PC-3 (cell line): ENCODE results near the gene CGB1.

Source experiments
- EZH2 ChIP-seq: fragments of 300-600 bp; sonication (generic); IDR thresholded peaks from one replicate; pipeline ENCODE4 v1.6.1; 2017; ENCODE audit warnings: antibody characterized with exemption, mild to moderate bottlenecking, low read length; ENCODE audit not compliant: unreplicated experiment
- EZH2phosphoT487 ChIP-seq: fragments of 300-600 bp; sonication (generic); IDR thresholded peaks from 2 replicates; pipeline ENCODE4 v1.6.1; 2018; ENCODE audit warnings: mild to moderate bottlenecking, antibody characterized with exemption, low read length, borderline replicate concordance
- TF ChIP-seq, protein P1 (sequence below): fragments of 300-600 bp; sonication (generic); conservative IDR thresholded peaks from 2 replicates; pipeline ENCODE4 v1.5.1; 2017; ENCODE audit warnings: antibody characterized with exemption, low read depth, mild to moderate bottlenecking, low read length

DNA sequence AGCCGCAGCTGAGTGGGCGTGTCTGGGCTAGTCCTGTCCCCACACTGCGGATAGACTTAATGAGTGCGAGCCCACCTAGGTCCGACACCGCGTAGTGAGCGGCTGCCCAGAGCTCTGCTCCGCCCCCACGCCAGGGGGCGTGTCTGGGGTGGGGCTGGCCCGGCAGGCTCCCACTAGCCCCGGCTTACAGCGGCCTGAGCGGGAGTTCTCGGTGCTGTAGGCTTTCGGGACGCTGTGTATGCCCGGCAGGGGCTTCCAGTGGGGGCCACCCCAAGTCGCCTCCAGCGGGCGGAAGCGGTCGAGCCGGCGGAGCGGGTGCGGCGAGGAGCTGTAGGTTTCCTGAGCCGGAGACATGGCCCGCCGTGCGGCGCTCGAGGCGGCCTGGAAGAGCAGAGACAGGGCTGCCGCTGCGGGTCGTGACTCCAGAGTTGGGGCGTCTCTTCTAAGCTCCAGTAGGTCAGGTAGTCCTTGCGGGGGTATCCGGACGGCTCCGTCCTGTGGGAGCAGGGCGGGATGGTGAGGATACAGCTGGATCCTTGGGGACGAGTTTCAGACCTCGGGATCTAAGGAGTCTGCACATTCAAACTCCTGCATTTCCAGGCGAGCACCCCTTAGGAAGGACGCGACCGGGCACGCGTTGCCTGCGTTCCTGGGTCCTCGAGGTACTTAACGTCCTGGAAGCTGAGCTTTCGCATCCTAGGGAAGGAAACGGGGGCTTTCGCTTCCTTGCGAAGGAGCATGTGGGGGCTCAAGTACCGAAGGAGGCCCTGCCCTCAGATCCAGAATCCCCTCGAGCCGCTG is 19.6 kb upstream of the CGB1 start:
- TF ChIP-seq, protein P1, sequence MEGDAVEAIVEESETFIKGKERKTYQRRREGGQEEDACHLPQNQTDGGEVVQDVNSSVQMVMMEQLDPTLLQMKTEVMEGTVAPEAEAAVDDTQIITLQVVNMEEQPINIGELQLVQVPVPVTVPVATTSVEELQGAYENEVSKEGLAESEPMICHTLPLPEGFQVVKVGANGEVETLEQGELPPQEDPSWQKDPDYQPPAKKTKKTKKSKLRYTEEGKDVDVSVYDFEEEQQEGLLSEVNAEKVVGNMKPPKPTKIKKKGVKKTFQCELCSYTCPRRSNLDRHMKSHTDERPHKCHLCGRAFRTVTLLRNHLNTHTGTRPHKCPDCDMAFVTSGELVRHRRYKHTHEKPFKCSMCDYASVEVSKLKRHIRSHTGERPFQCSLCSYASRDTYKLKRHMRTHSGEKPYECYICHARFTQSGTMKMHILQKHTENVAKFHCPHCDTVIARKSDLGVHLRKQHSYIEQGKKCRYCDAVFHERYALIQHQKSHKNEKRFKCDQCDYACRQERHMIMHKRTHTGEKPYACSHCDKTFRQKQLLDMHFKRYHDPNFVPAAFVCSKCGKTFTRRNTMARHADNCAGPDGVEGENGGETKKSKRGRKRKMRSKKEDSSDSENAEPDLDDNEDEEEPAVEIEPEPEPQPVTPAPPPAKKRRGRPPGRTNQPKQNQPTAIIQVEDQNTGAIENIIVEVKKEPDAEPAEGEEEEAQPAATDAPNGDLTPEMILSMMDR, result peak; percentile 18; the same call in 1 of the 2 replicates
- TF ChIP-seq EZH2 (no peak), EZH2phosphoT487 (no peak)
